ENCODE results near the gene PRKN.

- TF ChIP-seq CTCF (IDR thresholded peaks at IDR 0.05) (no peak), POLR2A (IDR thresholded peaks at IDR 0.05) (no peak)
Observed at GRCh38 chr6:161532536-161532935, 1195.0 kb downstream of the PRKN start.
